ENCODE measurements around the gene ADIPOR2.

Gene ADIPOR2, protein sequence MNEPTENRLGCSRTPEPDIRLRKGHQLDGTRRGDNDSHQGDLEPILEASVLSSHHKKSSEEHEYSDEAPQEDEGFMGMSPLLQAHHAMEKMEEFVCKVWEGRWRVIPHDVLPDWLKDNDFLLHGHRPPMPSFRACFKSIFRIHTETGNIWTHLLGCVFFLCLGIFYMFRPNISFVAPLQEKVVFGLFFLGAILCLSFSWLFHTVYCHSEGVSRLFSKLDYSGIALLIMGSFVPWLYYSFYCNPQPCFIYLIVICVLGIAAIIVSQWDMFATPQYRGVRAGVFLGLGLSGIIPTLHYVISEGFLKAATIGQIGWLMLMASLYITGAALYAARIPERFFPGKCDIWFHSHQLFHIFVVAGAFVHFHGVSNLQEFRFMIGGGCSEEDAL

DNA sequence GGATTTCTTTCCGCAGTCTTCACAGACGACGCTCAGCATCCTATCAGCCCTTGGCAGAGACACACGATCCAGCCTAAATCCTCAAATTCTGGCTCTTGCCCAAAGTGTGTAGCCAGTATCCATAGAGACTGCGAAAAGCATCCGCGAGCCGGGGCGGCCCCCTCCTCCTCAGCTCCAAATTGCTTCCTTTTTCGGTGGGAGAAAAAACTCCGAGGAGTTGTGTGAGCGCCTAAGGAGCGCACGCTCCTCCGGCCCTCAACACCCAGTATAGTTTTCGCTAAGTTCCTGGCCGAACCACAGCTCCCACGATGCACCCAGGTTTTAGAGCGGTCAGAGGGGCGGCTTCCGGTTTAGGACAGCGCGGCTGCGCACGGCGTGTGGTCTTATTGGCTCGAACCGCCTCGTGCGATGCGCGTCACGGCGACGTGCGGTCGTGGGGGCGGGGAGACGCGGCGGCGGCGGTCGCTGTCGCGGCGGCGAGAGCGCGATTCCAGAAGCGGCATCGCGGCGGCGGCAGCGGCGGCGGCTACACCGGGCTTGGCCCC lies at the start of gene ADIPOR2:
Gene ADIPOR2, plus strand, starts transcription at position 493 of the 545 bp plus-strand sequence. CDS start 63,274 bp downstream, outside the sequence.
- DNase-seq = peak; percentile 92 to 94

GRCh38 chr12:1642513-1642912 lies 48.4 kb upstream of the ADIPOR2 start:
- no peak for DNase-seq

- DNase-seq = no peak
Measured at GRCh38 chr12:1643043-1643442, 47.8 kb upstream of the ADIPOR2 start.

GRCh38 chr12:1643905-1644533 lies 46.9 kb upstream of the ADIPOR2 start:
- DNase-seq = no peak

GRCh38 chr12:1644534-1645438 lies 46.1 kb upstream of the ADIPOR2 start:
- DNase-seq = no peak

- DNase-seq = no peak
Measured at GRCh38 chr12:1645819-1646218, 45.1 kb upstream of the ADIPOR2 start.

DNA sequence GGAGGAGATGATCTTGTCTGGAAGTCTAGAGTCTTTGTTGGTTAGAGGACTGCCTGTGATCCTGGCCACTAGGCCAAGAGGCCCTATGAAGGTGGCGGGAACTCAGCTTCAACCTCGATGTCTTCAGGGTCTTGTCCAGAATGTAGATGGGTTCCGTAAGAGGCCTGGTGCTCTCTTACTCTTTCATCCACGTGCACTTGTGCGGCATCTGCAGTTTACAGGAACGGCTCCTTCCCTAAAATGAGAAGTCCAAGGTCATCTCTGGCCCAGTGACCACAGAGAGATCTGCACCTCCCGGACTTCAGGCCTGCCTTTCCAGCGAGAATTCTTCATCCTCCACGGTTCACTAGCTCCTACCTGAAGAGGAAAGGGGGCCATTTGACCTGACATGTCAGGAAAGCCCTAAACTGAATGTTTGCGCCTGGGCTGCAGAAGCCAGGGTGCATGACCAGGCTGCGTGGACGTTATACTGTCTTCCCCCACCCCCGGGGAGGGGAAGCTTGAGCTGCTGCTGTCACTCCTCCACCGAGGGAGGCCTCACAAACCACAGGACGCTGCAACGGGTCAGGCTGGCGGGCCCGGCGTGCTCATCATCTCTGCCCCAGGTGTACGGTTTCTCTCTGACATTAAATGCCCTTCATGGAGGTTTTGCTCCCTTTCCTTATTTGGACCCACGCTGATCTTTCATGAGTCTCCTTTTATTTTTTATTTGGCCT lies 44.1 kb upstream of the ADIPOR2 start:
- DNase-seq = no peak

DNA sequence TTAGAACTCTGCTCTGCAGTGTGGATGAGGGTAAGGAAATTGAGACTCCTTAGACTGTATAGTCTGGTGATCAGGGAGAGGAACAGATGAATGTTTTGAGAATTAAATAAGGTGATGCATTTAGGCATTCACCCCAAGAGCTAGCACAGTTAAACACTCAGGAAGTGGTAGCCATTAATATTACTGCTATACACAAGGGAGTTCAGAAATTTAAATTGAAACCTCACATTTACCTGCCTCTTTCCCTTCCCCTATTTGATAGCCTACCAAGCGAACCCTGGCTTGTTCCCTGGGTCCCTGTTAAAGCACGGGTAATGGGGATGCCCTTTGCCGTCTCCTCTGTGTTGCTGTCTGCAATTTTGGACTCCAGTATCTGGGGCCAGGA lies 43.6 kb upstream of the ADIPOR2 start:
- no peak for DNase-seq

DNA sequence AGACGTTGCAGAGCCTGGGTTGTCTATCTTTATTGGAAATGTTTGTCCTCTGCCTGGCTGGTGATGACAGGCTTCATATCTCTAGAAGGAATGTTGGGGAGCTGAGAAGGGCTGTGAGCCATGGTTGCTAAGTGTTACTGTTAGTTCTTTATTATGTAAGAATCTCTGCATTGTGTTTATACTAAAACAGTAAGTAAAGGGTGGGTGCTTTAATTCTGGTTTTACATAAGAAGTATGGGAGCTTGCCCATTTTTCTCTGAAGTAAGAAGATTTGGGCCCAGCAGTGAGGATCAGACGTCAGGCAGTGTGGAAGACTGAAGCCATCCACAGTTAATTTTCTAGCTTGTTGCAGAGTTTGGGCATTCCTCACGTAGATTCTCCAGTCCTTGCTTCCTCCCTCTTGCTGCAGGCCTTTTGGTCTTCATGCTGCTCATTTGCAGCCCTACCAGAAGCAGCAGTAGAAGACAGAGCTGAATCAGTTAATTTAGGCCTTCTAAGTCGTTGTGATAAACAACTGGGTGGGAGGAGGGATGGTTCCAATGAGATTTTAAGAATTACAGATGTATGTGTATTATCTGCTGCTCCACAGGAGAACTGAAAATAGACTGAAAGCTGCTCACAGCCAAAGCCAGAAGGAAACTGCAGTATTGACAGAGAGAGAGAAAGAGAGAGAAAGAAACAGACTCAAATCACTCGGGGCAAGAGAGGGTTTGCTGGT lies 40.5 kb upstream of the ADIPOR2 start:
- no peak for DNase-seq

DNA sequence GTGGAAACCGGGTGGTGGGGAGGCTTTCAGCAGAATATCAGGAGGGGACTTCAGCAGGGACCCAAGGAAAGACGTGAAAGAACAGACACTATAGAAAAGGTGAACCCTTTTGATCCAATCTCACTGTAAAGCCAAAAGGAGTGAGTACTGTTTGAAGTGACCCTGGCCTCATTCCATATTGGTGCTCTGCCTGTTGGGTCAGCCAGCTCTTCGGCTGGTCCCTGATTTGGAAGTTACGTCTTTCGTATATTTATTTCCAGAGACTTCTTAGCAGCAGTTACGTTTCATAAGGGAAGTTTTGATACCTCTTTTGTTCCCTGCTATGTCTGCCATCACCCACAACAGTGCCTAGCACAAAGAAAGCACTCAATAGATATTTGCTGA lies 39.9 kb upstream of the ADIPOR2 start:
- no peak for DNase-seq

- no peak for DNase-seq
Measured at GRCh38 chr12:1651946-1652345, 38.9 kb upstream of the ADIPOR2 start.

DNA sequence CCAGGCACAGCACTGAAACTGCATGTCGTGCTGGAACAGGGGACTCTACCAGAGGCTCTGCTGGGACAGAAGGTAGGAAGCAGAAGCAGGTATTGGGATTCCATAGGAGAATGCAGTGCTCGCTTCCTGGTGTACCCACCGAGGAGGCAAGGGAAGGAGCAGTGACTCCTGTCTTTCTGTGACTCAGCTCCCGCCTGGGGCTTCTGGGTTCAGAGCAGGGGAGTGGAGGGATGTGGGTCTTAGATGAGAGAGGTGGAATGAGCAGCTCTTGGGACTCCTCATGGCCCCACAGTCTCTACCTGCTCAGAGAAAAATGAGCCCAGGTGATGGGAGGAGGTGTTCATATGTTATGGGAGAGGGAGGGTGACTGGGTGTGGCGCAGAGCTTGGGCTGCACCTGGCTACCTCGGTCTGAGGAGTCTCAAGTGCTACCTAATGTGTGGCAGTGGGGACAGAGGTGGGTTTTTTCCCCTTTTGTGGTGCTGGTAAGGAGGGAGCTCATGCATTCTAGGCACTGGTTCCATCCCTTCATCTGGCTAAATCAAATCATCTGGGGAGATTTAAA lies 35.6 kb upstream of the ADIPOR2 start:
- DNase-seq = no peak

DNA sequence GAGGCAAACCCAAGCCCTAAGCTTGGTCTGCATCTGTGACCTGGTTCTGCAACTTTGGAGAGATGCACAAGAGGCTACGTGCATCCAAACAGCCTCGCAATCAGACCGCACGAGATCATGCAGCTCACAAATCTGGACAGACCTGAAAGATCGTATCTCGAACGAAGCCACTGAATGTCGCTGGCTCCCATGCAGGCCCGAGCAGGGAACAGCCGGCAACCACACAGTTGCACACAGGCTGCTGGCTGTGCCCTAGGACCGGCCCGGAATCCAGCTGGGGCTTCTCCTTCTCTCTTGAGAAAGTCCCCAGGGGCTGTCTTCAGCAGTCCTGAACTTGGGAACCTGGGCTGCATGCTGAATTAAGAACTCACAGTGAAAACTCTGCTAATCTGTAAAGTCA lies 34.0 kb upstream of the ADIPOR2 start:
- no peak for DNase-seq

DNA sequence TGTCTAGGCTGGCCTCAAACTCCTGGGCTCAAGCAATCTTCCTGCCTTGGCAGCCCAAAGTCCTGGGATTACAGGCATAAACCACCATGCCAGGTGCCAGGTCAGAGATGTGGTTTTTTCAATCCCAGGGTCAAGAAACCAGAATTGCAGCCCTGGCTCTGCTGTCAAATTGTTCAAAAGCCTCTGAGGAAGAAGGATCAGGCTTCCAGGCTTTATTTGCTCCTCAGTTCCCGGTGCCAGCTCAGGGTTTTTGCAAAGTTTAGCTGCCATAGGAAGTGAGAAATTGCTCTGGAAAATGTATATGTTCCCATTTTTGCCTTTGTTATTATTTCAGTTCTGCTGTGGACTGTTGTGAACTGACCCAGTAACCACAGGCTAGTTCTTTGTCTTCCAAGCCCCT lies 33.2 kb upstream of the ADIPOR2 start:
- no peak for DNase-seq

DNA sequence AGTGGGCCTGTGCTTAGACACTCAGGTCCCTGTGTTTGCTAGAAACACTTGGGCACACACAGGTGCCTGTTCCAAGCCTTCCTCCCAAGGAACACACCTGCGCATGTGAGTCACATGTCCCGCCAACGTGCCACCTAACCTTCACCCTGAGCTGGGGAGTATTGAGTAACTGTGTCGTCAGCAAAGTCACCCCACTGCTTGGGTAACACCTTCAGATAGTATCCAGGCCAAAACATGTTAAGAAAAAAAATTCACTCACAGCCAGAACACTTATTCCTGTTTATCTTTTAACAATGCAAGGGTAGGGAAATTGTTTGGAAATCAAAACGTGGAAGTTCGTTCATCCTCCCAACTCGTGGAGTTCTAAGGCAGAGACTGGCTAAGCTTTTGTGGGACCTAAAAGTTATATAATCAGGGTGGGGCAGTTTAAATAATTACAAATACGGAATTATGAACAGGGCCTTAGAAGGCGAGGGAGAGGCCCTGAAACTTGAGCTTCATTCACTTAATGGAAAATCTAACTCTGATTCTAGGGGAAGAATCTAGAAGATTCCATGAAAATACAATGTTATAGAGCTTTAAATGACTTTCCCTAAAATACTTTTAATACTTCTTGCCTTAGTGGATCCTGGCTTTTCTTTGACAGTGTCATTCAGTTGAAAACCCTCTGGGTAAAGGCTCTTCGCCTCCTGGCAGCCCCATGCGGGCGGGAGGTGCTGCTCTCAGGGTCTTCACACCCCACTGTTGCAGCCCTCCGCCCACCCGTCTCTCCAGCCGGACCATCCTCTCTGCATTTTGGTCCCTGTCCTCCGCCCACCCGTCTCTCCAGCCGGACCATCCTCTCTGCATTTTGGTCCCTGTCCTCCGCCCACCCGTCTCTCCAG lies 30.3 kb upstream of the ADIPOR2 start:
- peak; percentile 16 to 40 for DNase-seq

DNA sequence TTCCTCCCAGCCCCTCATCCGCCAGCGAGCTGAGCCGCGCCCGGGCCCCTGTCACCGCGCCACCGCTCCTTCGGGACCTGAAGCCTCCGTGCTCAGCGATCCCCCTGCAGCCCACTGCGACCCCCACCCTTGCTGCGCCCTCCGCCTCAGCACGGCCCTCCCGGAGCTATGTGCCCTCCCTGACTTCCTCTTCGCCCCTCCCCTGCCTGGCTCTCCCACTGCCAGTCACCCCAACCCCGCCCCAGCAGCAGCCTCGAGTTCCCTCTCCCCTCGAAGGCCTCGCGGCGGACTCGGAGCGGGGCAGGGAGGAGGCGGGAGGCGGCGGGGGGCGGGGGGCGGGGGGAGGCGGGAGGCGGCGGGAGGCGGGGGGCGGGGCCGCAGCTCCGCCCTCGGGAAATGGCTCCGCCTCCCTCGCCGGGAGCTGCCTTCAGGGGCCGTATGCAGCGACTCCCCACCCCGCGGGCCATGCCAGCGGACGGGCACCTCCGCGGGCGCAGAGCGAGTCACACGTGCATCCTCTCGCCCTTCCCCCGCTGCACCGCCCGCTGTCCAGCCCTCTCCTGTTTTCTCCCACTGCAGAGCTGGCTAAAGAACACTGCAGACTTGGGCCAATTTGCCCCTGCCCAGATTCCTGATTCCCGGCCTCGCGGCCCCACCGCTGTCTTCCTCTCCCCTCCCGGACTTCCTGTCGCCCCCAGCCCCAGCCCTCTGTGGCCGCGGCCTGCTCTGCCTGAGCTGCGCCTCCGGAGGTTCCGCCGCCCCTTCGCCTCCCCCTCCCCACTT lies 29.1 kb upstream of the ADIPOR2 start:
- peak; percentile 80 to 83 for DNase-seq

DNA sequence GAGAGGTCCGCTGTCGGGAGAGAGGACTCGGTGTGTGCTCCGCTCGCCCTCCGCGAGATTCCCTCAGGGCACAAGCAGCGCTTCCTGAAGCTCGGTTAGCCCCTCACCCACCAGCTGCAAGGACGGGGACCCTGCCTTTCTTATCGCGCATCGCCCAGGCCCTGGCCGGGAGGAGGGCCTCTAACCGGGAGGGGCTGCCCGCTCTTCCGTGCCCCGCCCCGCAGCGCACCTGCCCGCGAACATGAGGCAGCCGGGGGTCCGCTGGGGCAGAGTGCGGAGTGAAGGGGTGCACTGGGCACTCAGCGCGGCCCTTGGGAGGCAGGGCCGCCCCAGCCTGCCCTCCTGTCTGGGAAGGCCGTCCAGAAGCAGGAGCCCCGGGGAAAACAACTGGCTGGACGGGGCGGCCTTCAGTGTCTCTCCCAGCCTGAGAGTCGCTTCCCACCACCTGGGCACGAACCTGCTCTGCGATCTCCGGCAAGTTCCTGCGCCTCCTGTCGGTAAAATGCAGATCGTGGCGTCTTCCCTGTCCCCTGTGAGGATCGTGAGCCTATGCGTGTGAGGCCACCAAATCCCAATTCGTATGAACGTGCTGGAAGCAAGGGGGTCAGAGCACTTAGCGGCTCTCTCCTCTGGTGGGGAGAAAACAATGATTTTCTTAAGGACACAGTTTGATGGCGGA lies 28.0 kb upstream of the ADIPOR2 start:
- peak; percentile 18 to 29 for DNase-seq

DNA sequence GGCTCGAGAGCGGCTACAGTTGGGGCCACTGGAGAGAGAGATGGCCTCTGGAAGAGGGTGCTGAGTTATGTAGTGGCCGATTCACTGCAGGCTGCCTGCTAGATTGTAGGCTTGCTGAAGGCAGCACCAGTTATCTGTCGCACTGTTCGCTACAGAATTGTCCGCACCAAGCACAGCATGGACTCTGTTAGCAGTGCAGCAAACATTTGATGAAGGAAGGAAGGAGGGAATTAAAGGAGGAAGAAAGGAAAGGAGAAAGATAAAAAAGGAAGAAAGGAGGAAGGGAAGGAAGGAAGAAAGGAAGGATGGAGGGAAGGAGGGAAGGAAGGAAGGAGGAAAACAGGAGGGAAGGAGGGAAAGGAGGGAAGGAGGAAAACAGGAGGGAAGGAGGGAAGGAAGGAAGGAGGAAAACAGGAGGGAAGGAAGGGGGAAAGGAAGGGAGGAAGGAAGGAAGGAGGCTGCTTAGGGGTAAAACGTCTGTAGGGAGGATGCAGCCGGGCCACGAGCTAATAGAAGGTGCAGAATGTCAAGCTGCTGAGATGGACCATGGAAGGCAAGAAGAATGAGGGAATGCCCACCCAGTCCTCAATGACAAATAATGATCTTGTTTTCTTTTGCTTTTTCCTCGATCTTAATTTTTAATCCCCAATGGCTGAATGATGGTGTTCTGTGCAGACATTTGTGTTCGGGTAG lies 27.3 kb upstream of the ADIPOR2 start:
- DNase-seq = no peak
